Kasumi-1 (cell line): ENCODE results near the gene TIGD1.
A peak's percentile ranks its signal among the peaks of the same experiment; 100 is the strongest.

Experiments used
- DNase-seq, 2 experiments: peaks; one replicate each; lab custom pipeline; 2025; lab: John Stamatoyannopoulos, UW

The TIGD1 gene

GRCh38 chr2:232523682-232524597 lies 26.4 kb downstream of the TIGD1 start:
- peak; percentile 41 to 42 for DNase-seq

DNA sequence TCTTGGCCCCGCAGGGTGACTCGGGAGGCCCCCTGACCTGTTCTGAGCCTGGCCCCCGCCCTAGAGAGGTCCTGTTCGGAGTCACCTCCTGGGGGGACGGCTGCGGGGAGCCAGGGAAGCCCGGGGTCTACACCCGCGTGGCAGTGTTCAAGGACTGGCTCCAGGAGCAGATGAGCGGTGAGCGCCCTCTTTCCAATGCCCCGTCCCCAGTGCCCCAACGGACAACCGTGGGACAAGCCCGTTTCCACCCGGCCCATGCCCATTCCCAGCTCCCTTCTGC lies 27.0 kb downstream of the TIGD1 start:
- no peak for DNase-seq

DNA sequence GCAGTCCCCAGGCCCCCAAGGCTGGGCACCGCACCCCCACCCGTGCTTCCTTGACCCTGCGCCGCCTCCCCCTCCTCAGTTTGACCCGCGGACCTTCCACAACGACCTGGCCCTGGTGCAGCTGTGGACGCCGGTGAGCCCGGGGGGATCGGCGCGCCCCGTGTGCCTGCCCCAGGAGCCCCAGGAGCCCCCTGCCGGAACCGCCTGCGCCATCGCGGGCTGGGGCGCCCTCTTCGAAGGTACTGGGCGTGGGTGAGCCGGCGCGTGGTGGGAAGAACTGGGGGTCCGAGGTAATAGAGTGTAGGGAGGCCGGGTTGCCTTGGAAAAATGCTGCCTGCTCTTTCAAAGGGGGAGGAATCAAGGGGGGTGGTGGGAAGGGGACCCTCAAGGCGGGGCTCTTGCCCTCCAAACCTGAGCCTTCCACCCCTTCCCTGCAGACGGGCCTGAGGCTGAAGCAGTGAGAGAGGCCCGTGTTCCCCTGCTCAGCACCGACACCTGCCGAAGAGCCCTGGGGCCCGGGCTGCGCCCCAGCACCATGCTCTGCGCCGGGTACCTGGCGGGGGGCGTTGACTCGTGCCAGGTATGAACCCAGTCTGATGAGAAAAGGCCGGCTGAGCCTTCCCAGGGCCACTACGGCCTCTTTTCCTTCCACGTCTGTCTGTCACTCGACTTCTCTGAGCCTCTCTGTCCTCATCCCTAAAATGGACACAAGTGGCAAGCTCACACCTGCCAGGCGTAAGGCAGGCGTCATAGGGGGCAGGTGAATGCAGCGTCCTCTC lies 27.5 kb downstream of the TIGD1 start:
- no peak for DNase-seq

DNA sequence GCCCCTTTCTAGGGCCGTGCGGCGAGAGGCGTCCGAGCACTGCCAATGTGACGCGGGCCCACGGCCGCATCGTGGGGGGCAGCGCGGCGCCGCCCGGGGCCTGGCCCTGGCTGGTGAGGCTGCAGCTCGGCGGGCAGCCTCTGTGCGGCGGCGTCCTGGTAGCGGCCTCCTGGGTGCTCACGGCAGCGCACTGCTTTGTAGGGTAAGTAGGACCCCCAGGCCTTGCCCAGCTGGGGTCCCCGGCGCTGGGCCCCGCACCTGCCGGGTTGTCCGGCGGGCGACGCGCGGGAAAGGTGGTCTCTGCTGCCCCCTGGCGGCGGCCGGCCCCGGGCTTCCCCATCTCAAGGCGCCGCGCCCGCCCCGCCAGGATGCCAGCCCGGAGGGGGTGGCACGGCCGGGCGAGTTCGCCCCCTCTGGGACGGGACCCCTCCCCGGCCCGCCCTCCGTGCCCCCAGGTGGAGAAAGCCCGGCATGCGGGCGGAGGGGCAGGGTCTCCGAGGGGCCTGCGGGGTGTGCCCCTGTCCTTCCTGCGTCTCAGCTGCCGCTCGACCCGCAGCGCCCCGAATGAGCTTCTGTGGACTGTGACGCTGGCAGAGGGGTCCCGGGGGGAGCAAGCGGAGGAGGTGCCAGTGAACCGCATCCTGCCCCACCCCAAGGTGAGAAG lies 28.3 kb downstream of the TIGD1 start:
- DNase-seq = no peak

GRCh38 chr2:232521098-232521497 lies 29.3 kb downstream of the TIGD1 start:
- DNase-seq = no peak

GRCh38 chr2:232520489-232520888 lies 29.9 kb downstream of the TIGD1 start:
- DNase-seq = no peak

GRCh38 chr2:232519581-232520438 lies 30.5 kb downstream of the TIGD1 start, which contains the start of gene PRSS56:
Gene PRSS56 (plus strand): TSS chr2:232520388. CDS start chr2:232520599, 211 bp downstream.
- no peak for DNase-seq

DNA sequence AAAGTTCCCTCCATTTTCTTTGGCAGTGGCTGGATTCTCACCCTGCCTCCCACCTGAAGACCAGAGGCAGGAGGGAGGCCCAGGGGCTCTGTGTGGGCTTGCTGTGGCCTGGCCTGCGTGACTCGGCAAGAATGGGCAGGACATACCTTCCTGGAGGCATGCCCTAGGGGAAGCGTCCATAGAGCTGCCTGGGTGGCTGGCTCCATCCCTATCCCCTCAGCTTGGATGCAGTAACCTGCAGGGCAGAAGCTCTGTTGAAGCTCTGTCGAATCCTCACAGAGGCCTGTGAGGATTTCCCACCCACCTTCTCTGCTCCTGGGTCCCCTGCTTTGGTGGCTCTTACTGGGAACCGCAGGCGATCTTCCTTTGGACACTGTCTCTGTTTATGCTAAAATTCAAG lies 31.5 kb downstream of the TIGD1 start:
- DNase-seq = no peak

DNA sequence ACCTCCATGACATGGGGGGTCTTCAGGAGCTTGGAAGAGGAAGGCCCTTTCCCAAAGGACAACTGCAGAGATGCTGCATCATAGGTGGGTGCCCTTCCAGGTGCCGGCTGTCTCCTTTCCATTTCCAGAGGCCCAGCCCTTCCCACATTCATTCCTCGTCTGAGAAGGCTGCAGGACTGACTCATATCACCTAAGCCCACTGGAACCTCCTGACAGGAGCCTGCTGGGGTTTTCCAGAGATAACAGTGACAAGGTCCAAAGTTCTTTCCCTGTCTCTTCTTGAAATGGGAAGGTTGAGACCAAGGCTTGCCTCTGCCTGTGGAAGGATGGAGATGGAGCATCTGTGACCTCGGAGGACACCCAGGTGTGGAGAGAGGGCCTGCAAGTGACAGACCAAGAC lies 33.8 kb downstream of the TIGD1 start:
- no peak for DNase-seq

- no peak for DNase-seq
Observed at GRCh38 chr2:232515639-232516038, 34.7 kb downstream of the TIGD1 start.

GRCh38 chr2:232513353-232513752 lies 37.0 kb downstream of the TIGD1 start:
- DNase-seq = no peak

GRCh38 chr2:232512602-232513001 lies 37.8 kb downstream of the TIGD1 start:
- no peak for DNase-seq

- DNase-seq = no peak
Observed at GRCh38 chr2:232511336-232511890, 38.9 kb downstream of the TIGD1 start.

GRCh38 chr2:232508251-232508650 lies 42.1 kb downstream of the TIGD1 start:
- DNase-seq = no peak

GRCh38 chr2:232506709-232507108 lies 43.6 kb downstream of the TIGD1 start:
- no peak for DNase-seq

DNA sequence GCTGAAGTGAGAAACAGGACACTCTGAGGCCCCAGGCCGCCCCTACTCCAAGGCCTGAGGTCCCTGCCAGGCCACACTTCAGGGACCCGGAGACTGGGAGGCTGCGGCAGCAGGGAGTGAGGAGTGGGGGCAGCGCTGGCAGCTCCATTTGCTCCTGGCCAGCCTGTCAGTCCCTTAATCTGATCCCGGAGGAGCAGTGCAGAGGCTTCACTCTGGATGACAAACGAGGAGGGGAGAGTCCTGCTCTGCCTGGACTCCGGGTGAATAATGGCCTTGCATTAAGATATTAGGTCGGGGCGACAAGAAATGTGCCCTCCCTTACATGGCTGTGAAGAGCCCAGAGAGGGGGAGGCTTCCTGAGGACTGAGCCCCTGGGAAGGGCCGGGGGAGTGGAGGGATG lies 44.5 kb downstream of the TIGD1 start:
- no peak for DNase-seq

DNA sequence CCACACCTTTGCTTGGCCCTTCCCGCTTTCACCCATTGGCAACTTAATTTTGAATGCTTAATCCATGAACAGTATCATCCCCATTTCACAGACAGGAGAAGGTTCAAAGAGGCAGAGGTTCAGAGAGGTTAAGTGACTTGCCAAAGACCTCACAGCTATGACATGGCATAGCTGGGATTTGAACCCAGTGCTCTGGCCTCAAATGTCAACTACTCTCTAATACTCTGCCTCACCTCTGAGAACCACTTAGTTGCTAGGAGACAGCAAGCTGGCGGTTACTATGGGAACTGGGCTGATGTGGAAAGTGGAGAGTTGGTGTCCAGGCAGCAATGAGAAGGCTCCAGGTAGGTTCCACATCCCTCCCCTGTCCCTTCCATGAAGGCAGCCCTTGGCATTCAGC lies 45.9 kb downstream of the TIGD1 start:
- no peak for DNase-seq

GRCh38 chr2:232503809-232504323 lies 46.5 kb downstream of the TIGD1 start:
- DNase-seq = no peak

DNA sequence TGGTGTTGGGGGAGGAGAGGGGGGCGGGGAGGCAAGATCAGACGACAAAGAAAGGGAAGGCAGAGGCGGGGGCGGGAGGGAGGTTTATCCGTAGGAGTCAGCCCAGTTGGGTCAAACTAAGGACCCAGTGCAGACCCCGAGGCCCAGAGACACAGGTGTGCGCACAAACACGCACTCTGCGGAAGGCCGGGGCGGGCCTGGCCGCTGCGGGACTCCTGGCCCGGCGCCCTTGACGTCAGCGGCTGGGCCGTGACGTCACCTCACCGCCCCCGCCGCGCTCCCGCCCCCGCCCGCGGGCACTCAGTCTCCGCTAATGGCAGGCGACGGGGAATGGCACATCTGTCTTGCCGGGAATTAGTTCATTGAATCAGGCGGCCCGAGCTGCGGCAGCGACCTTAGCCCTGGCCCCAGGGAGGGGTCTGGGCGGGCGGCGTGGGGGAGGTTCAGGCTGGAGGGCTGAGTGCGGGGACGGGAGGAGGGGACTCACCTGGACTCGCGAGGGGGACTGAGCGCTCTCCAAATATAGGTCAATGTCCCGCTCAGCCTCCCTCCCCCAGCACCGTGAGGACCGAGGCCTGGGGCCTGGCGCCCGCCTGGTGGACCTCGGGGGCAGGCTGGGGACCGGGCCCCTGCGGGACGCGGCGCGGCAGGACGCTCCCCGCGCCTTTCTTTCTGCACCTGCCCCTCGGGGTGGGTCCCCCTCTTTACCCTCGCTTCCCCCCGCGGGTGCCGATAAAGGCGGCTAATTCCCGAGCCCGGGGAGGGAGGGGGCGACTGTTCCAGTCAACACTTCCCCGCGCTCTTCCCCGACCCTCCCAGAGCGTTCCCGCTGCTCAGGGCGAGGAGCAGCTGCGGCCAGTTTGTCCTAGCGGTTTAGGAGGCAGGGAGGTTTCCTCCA lies 47.2 kb downstream of the TIGD1 start:
- DNase-seq = no peak

GRCh38 chr2:232502511-232502910 lies 47.8 kb downstream of the TIGD1 start:
- no peak for DNase-seq
